ENCODE results near the gene CLCN7. TPM values are rescaled to one million over a fixed set of nuclear protein-coding genes. Genes with fewer than 3 reads are reported as not detected.

Gene CLCN7
- total RNA-seq, 1 experiment from 2014 or later, result 70.0 TPM

GRCh38 chr16:1433756-1434155, 41.1 kb downstream of the CLCN7 start:
- no peaks in the 10 kb centered on the region for H4K20me1 ChIP-seq (ENCODE audit: control insufficient read depth, insufficient read depth, insufficient read length)
- no peak overlapping the region for H3K27ac ChIP-seq (ENCODE audit: insufficient read length, low read depth, low read length)
- Mint-ChIP-seq H3K36me3 (ENCODE audit: insufficient read depth in 1 of 3, low read depth in 3 of 3) (no peaks in the 10 kb centered on the region), H3K9me3 (no peaks in the 10 kb centered on the region), H3K4me3 (no peak overlapping the region), H3K27me3 (ENCODE audit: low read depth) (no peaks in the 10 kb centered on the region; the same call in 1 of the 2 replicates), H3K27ac (no peak overlapping the region), H3K4me1 (no peaks in the 10 kb centered on the region; a peak in 1 of 4 replicates)
- H2BK5ac ChIP-seq (ENCODE audit: insufficient read length, low read length), result no peak overlapping the region
- WGBS (ENCODE audit: extremely low coverage, insufficient read length, low lambda C conversion rate), result no CpG with 5 or more reads among the region's 22 CpGs
- no peak overlapping the region for H3K56ac ChIP-seq (ENCODE audit: insufficient read length, low read depth, low read length)
- no peak overlapping the region for H2AFZ ChIP-seq (ENCODE audit: low read length)
- H2BK20ac ChIP-seq (ENCODE audit: low read depth, low read length, poor library complexity, severe bottlenecking), result no peak overlapping the region
- no peak for TF ChIP-seq CTCF (conservative IDR thresholded peaks at IDR 0.05)
- H4K91ac ChIP-seq (ENCODE audit: insufficient read length, low read depth, low read length), result no peak overlapping the region
- H3K9ac ChIP-seq (ENCODE audit: extremely low read depth, insufficient read length, low read length), result no peak overlapping the region
- H3K4ac ChIP-seq (ENCODE audit: low read depth, low read length), result no peak overlapping the region
- H3K4me2 ChIP-seq (ENCODE audit: insufficient read depth, insufficient read length, low read length), result no peak overlapping the region
- H3K79me1 ChIP-seq (ENCODE audit: insufficient read depth, low read depth, low read length, poor library complexity, severe bottlenecking), result no peaks in the 10 kb centered on the region
- no peak overlapping the region for H2BK15ac ChIP-seq (ENCODE audit: low read depth, low read length)
- H2BK12ac ChIP-seq (ENCODE audit: insufficient read length, low read depth, low read length), result no peak overlapping the region
- H3K79me2 ChIP-seq (ENCODE audit: insufficient read depth, low read length), result no peaks in the 10 kb centered on the region
- no peaks in the 10 kb centered on the region for H3K4me1 ChIP-seq (ENCODE audit: insufficient read depth, low read length)
- no peak overlapping the region for H4K8ac ChIP-seq (replicated peaks; ENCODE audit: insufficient read length, low read depth, low read length)
- H3K23ac ChIP-seq (ENCODE audit: insufficient read length, low read depth, low read length), result no peak overlapping the region
- no peaks in the 10 kb centered on the region for H3K9me3 ChIP-seq (ENCODE audit: control insufficient read depth, low read depth, low read length)
- H2AK5ac ChIP-seq (ENCODE audit: insufficient read length, low read length), result no peak overlapping the region
- no peak overlapping the region for H4K5ac ChIP-seq (ENCODE audit: insufficient read length, low read depth, low read length)
- no peaks in the 10 kb centered on the region for H3K23me2 ChIP-seq (ENCODE audit: insufficient read length, low read depth, low read length, poor library complexity, severe bottlenecking)
- DNase-seq, result no peak
- H3K18ac ChIP-seq (ENCODE audit: insufficient read length, low read depth, low read length), result no peak overlapping the region
- no peaks in the 10 kb centered on the region for H3K27me3 ChIP-seq (ENCODE audit: insufficient read depth, low read length)
- no peak overlapping the region for H2BK120ac ChIP-seq (ENCODE audit: low read depth, low read length, poor library complexity, severe bottlenecking)
- no peak overlapping the region for H3K14ac ChIP-seq (ENCODE audit: insufficient read depth, low read length)
- no peak overlapping the region for H3T11ph ChIP-seq (ENCODE audit: low read length)
